NCI-H146 treated with DMSO at 0.1 percent for 48 hours (cell line): Measurements from ENCODE around the gene GATAD2B.
"Not testable (repeated sequence)": the region's sequence is repeated elsewhere in the genome, so short reads cannot be mapped to it uniquely, and the experiment has no call there.

ENCODE experiments used
- DNase-seq: peaks from one replicate; lab custom pipeline; 2025; ENCODE audit not compliant: unreplicated experiment; lab: John Stamatoyannopoulos, UW

The GATAD2B gene

DNA sequence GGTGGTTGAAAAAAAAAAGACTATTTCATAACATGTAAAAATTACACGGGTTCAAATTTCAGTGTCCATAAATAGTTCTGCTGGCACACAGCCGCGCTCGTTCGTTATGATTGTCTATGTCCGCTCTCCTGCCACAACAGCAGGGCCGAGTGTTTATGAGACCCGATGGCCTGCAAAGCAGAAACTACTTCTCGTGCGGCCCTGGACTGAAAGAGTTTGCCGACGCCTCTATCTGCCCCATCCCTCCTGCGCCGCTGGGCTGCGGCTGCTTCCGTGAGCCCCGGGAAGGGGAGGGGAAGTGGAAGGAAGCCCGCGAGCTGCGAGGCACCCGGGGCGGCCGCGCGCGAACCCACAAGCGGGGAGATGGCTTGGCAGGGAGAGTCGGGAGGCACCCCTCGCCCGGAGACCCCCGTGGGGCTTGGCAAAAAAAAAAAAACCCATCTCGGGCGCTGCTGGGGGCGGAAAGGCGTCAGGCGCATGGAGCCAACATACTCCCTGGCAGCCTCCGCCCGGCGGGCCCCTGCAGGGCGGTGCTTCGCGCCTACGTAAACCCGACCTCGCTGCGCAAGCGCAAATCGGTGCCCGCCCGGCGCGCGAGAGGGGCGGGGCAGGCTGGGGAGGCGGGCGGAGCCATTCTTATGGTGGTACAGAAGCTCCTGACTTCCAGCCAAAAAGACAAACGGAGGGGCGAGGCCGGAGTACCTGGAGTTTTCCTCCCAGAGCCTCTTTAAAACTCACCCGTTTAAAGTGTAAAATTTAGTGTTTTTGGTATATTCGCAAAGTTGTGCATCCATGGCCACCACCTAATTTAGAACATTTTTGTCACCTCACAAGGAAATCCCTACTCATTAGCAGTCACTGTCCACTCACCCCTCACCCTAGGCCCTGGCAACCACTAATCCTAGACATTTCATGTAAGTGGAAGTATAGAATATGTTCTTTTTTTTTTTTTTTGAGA is 139.3 kb downstream of the GATAD2B start:
- peak; percentile 82 for DNase-seq

GRCh38 chr1:153782648-153783047 is 140.1 kb downstream of the GATAD2B start:
- not testable (repeated sequence) for DNase-seq

GRCh38 chr1:153780551-153780950 is 142.2 kb downstream of the GATAD2B start:
- DNase-seq: no peak

- DNase-seq: no peak
Measured at GRCh38 chr1:153779781-153780541, 142.8 kb downstream of the GATAD2B start.

DNA sequence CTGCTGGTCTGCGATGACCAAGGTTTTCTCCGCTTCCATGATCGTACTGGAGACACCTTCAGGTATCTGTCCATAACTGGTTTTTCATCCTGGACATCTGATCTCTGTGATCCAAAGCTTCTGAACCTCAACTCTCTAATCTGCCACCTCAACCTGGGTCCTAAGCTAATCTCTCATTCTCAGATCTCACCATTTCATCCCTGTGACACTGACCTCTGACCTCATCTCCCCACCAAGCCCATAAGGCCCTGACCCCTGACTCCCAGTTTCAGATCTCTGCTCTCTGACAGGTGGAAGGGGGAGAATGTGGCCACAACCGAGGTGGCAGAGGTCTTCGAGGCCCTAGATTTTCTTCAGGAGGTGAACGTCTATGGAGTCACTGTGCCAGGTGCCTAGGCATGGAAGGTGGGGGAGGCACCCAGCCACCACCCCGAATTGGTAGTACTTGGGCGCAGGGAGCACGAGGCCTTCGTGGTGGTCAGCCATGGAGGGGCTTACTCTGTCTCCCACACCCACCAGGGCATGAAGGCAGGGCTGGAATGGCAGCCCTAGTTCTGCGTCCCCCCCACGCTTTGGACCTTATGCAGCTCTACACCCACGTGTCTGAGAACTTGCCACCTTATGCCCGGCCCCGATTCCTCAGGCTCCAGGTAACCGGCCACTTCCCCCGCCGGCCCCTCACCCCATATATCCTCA is 143.8 kb downstream of the GATAD2B start:
- no peak for DNase-seq

DNA sequence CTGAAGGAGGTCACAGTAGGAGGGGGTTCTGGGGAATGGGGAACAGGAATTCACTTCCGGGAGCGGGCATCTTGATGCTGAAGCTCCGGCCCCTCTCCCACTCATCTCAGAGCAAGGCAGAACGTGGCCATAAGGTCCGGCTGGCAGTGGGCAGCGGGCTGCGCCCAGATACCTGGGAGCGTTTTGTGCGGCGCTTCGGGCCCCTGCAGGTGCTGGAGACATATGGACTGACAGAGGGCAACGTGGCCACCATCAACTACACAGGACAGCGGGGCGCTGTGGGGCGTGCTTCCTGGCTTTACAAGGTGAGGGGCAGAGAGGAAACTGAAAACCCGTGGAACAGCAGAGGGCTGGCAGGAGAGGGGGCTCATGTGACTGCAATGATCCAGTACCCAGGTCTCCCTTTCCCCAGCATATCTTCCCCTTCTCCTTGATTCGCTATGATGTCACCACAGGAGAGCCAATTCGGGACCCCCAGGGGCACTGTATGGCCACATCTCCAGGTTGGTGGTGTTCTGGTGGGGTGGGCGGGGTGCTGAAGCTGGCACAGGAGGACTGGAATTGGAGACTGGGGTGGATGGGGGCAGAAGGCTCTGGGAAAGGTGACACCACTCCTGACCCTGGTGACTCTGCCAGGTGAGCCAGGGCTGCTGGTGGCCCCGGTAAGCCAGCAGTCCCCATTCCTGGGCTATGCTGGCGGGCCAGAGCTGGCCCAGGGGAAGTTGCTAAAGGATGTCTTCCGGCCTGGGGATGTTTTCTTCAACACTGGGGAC is 144.5 kb downstream of the GATAD2B start:
- DNase-seq: no peak

GRCh38 chr1:153777648-153778047 is 145.1 kb downstream of the GATAD2B start:
- DNase-seq: no peak

DNA sequence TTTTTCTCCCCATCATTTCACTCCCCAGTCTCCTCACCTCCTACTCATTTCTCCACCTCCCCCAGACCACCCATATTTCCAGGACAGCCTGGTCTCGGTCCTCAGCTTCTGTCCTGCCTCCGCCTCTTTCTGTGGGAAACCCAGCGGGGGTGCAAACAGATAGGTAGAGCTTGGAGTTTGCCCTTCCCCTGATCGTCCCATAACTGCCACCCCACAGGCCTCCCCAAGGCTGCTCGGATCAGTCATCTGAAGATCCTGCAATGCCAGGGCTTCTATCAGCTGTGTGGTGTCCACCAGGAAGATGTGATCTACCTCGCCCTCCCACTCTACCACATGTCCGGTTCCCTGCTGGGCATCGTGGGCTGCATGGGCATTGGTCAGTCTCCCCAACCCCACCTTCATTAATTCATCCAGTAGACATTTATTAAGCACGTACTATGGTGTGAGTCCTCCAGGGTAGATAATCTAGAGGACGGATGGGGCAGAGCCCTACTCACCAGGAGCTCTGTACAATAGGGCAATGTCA is 145.9 kb downstream of the GATAD2B start:
- DNase-seq: no peak

- DNase-seq: no peak
Measured at GRCh38 chr1:153776352-153776751, 146.4 kb downstream of the GATAD2B start.

GRCh38 chr1:153775458-153776327 is 147.1 kb downstream of the GATAD2B start:
- DNase-seq: peak; percentile 73

- DNase-seq: peak; percentile 58
Measured at GRCh38 chr1:153774780-153775457, 147.9 kb downstream of the GATAD2B start, which contains the start of gene SLC27A3. TSS of gene SLC27A3 (plus strand) at chr1:153775407. CDS start at chr1:153775498, 91 bp downstream.

DNA sequence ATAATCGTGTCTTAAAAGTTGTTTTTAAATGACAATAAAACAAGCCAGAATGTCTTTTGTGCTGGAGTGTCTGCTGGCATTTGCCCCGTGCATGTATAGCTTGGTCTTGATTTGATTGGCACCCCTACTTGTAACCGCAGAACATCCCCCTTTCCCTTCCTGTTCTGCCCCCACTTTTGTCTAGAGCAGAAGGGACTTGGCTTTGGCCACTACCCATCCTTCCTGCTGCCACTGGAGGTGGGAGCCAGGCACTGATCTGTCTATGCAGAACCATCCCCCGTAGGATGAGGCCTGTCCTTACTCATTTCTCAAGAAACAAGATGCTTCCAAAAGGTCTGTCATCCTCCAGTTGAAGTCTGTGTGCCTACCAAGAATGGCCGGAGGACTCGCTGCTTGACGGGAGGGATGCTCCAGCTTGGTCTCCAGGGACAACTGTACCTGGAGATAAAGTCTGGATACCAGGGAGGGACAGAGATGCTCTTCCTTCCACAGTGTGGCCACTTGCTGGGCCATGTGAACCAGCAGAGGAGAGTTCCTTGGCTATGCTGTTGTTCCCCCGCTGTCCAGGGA is 148.7 kb downstream of the GATAD2B start:
- no peak for DNase-seq

GRCh38 chr1:153773096-153773921 is 149.5 kb downstream of the GATAD2B start:
- DNase-seq: no peak

- DNase-seq: no peak
Measured at GRCh38 chr1:153771841-153772593, 150.8 kb downstream of the GATAD2B start.

GRCh38 chr1:153771261-153771660 is 151.5 kb downstream of the GATAD2B start:
- no peak for DNase-seq

GRCh38 chr1:153770797-153771196 is 152.0 kb downstream of the GATAD2B start:
- DNase-seq: no peak

GRCh38 chr1:153769221-153769620 is 153.6 kb downstream of the GATAD2B start:
- DNase-seq: no peak
